DND-41 (cell line): ENCODE measurements around the gene PLXDC1.

Source experiments
- CTCF ChIP-seq: IDR thresholded peaks from 2 replicates; pipeline ENCODE4 v1.5.1; 2012; ENCODE audit warnings: borderline replicate concordance, low read length, moderate library complexity, mild to moderate bottlenecking; ENCODE audit not compliant: poor library complexity, severe bottlenecking; ENCODE audit errors: extremely low read depth
- EZH2 ChIP-seq: IDR thresholded peaks from 3 replicates; pipeline ENCODE4 v1.6.1; 2012; ENCODE audit warnings: borderline replicate concordance, low read depth, mild to moderate bottlenecking, moderate library complexity, low read length, inconsistent platforms; ENCODE audit not compliant: severe bottlenecking

- no peak for TF ChIP-seq CTCF
- no peak for TF ChIP-seq EZH2
Measured at GRCh38 chr17:39092692-39093230, 58.7 kb downstream of the PLXDC1 start.
